CD4-positive, alpha-beta T cell treated with Interleukin-6 at 100 ng/mL for 8 hours (primary cell): ENCODE data around the gene HLA-DOB.
A peak's percentile ranks its signal among the peaks of the same experiment; 100 is the strongest.

Experiments used
- DNase-seq: peaks from one replicate; pipeline ENCODE4 v3.0.0-alpha.2; 2020; ENCODE audit warnings: mixed read lengths, low spot score

The HLA-DOB gene

GRCh38 chr6:32816746-32817204 lies at the start of gene HLA-DOB:
Gene HLA-DOB, minus strand, starts transcription at chr6:32817002. Its CDS starts 51 bp downstream, at chr6:32816951.
- no peak for DNase-seq

GRCh38 chr6:32865724-32866443 lies 49.1 kb upstream of the HLA-DOB start:
- DNase-seq: no peak

- no peak for DNase-seq
Observed at GRCh38 chr6:32862725-32863124, 45.9 kb upstream of the HLA-DOB start.

GRCh38 chr6:32860674-32861073 lies 43.9 kb upstream of the HLA-DOB start:
- no peak for DNase-seq

GRCh38 chr6:32858194-32858593 lies 41.4 kb upstream of the HLA-DOB start:
- DNase-seq: no peak

- DNase-seq: no peak
Observed at GRCh38 chr6:32857156-32857891, 40.5 kb upstream of the HLA-DOB start.

- no peak for DNase-seq
Observed at GRCh38 chr6:32855467-32856174, 38.8 kb upstream of the HLA-DOB start.

- peak; percentile 59 for DNase-seq
Observed at GRCh38 chr6:32854376-32855178, 37.8 kb upstream of the HLA-DOB start.

- peak; percentile 93 for DNase-seq
Observed at GRCh38 chr6:32853541-32854375, 37.0 kb upstream of the HLA-DOB start, which contains the start of the genes PSMB9 and TAP1. Gene PSMB9, plus strand, starts transcription at chr6:32854192. Its CDS starts 38 bp downstream, at chr6:32854230. Gene TAP1, minus strand, starts transcription at chr6:32853704. Its CDS starts 68 bp downstream, at chr6:32853636.

- no peak for DNase-seq
Observed at GRCh38 chr6:32852844-32853540, 36.2 kb upstream of the HLA-DOB start.

- no peak for DNase-seq
Observed at GRCh38 chr6:32852018-32852843, 35.4 kb upstream of the HLA-DOB start.

- DNase-seq: no peak
Observed at GRCh38 chr6:32851025-32851424, 34.2 kb upstream of the HLA-DOB start.

GRCh38 chr6:32849126-32849525 lies 32.3 kb upstream of the HLA-DOB start:
- DNase-seq: no peak

GRCh38 chr6:32847795-32848194 lies 31.0 kb upstream of the HLA-DOB start:
- DNase-seq: no peak

- DNase-seq: no peak
Observed at GRCh38 chr6:32847004-32847403, 30.2 kb upstream of the HLA-DOB start.

GRCh38 chr6:32845384-32845884 lies 28.6 kb upstream of the HLA-DOB start:
- peak; percentile 55 for DNase-seq

GRCh38 chr6:32844839-32845383 lies 28.1 kb upstream of the HLA-DOB start:
- DNase-seq: peak; percentile 33

- peak; percentile 97 for DNase-seq
Observed at GRCh38 chr6:32843979-32844838, 27.4 kb upstream of the HLA-DOB start, which contains the start of gene PSMB8. Gene PSMB8, minus strand, starts transcription at chr6:32844047. Its CDS starts 51 bp downstream, at chr6:32843996.
